ENCODE measurements around the gene PRAC1. TPM values are rescaled to one million over a fixed set of nuclear protein-coding genes. Genes with fewer than 3 reads are reported as not detected.

PRAC1 gene
- total and polyA plus RNA-seq, 2 donors (not counting 3 experiments of a cell fraction or from before 2014, with no cell fraction given) = not detected

GRCh38 chr17:48749621-48750553 lies 27.6 kb upstream of the PRAC1 start:
- H3K27me3 ChIP-seq (ENCODE audit: control insufficient read depth in 2 of 2, insufficient read depth in 2 of 2, low read length in 2 of 2) = peaks cover 89 to 99% of the 10 kb centered on the region in 2 experiments
- peaks cover 16% of the 10 kb centered on the region for H3K4me1 ChIP-seq (ENCODE audit: control insufficient read depth, extremely low read depth, insufficient read depth, low read length)
- H3K4me3 ChIP-seq (replicated peaks in 1 of 3; ENCODE audit: insufficient read depth in 1 of 3, low read depth in 1 of 3, low read length in 3 of 3) = no peak overlapping the region
- H3K4me2 ChIP-seq (ENCODE audit: insufficient read depth, low read length) = no peak overlapping the region
- BruUV-seq (replicated peaks) = no TSS peak
- H4K20me1 ChIP-seq (replicated peaks; ENCODE audit: control insufficient read depth, extremely low read depth, insufficient read depth, low read length) = no peaks in the 10 kb centered on the region
- H3K79me2 ChIP-seq (ENCODE audit: control insufficient read depth, insufficient read depth, low read length) = no peaks in the 10 kb centered on the region
- H3K36me3 ChIP-seq (ENCODE audit: control insufficient read depth in 2 of 2, extremely low read depth in 1 of 2, insufficient read depth in 2 of 2, low read length in 2 of 2) = no peaks in the 10 kb centered on the region
- H3K27ac ChIP-seq (ENCODE audit: insufficient read depth, low read depth, low read length) = no peak overlapping the region
- TF ChIP-seq POLR2A (IDR thresholded peaks at IDR 0.05; ENCODE audit: low read depth, low read length) (no peak), EZH2 (IDR thresholded peaks at IDR 0.05; ENCODE audit: borderline replicate concordance, low read depth, low read length, severe bottlenecking) (peak; percentile 97), GATA2 (IDR thresholded peaks at IDR 0.05; ENCODE audit: insufficient read depth, insufficient read length, low read depth, low read length) (no peak)
- H2AFZ ChIP-seq (ENCODE audit: low read depth, low read length) = no peak overlapping the region
- intact Hi-C loops (cut with micrococcal nuclease) = no loop called here
- DNase-seq (ENCODE audit: low read depth, low spot score) (no peak), FAIRE-seq (no peak)
- dilution Hi-C loops (cut with MboI; ENCODE audit: extremely low pct_ligation_motif_present, low sequenced_read_pairs) = loop anchor here (25.0 kb wide), 1 partner anchor 88 kb away; no protein-coding TSS in a partner anchor
- H3K9me3 ChIP-seq (replicated peaks; ENCODE audit: control insufficient read depth, insufficient read depth, low read length) = no peaks in the 10 kb centered on the region
- H3K9ac ChIP-seq (replicated peaks; ENCODE audit: extremely low read depth, insufficient read depth, low read length) = no peak overlapping the region
- ChIA-PET POLR2A (no interaction called here), CTCF (interaction anchor here (0.9 to 3.3 kb wide), 5 partner anchors 25 to 129 kb away, joined by 3 to 25 read pairs (median 5); no protein-coding TSS in a partner anchor)
- H3K9me1 ChIP-seq (replicated peaks; ENCODE audit: control insufficient read depth, extremely low read depth, insufficient read depth, low read length) = no peaks in the 10 kb centered on the region

- Histone ChIP-seq H3K9me1 (replicated peaks; ENCODE audit: control insufficient read depth, extremely low read depth, insufficient read depth, low read length) (no peaks in the 10 kb centered on the region), H3K9ac (replicated peaks; ENCODE audit: extremely low read depth, insufficient read depth, low read length) (no peak overlapping the region), H3K9me3 (replicated peaks; ENCODE audit: control insufficient read depth, insufficient read depth, low read length) (no peaks in the 10 kb centered on the region), H3K4me2 (ENCODE audit: insufficient read depth, low read length) (no peak overlapping the region), H3K4me3 (replicated peaks in 1 of 3; ENCODE audit: insufficient read depth in 1 of 3, low read depth in 1 of 3, low read length in 3 of 3) (no peak overlapping the region), H3K4me1 (ENCODE audit: control insufficient read depth, extremely low read depth, insufficient read depth, low read length) (peaks cover 7% of the 10 kb centered on the region), H3K27me3 (ENCODE audit: control insufficient read depth in 2 of 2, insufficient read depth in 2 of 2, low read length in 2 of 2) (peaks cover 86 to 98% of the 10 kb centered on the region in 2 experiments), H3K27ac (ENCODE audit: insufficient read depth, low read depth, low read length) (no peak overlapping the region), H4K20me1 (replicated peaks; ENCODE audit: control insufficient read depth, extremely low read depth, insufficient read depth, low read length) (no peaks in the 10 kb centered on the region), H3K36me3 (ENCODE audit: control insufficient read depth in 2 of 2, extremely low read depth in 1 of 2, insufficient read depth in 2 of 2, low read length in 2 of 2) (no peaks in the 10 kb centered on the region), H3K79me2 (ENCODE audit: control insufficient read depth, insufficient read depth, low read length) (no peaks in the 10 kb centered on the region), H2AFZ (ENCODE audit: low read depth, low read length) (no peak overlapping the region)
- TF ChIP-seq GATA2 (IDR thresholded peaks at IDR 0.05; ENCODE audit: insufficient read depth, insufficient read length, low read depth, low read length) (no peak), MYC (IDR thresholded peaks at IDR 0.05; ENCODE audit: low read depth, low read length) (no peak), FOS (IDR thresholded peaks at IDR 0.05; ENCODE audit: borderline replicate concordance, insufficient read depth, low read length) (no peak), EZH2 (IDR thresholded peaks at IDR 0.05; ENCODE audit: borderline replicate concordance, low read depth, low read length, severe bottlenecking) (no peak)
- ChIA-PET CTCF (interaction anchor here (1.1 to 3.3 kb wide), 5 partner anchors 10 to 70 kb away, joined by 3 to 25 read pairs (median 5); no protein-coding TSS in a partner anchor), POLR2A (no interaction called here)
- DNase-seq (ENCODE audit: low read depth, low spot score) = no peak
- peak; percentile 63 for FAIRE-seq
- no TSS peak for BruUV-seq (replicated peaks)
- dilution Hi-C loops (cut with MboI; ENCODE audit: extremely low pct_ligation_motif_present, low sequenced_read_pairs) = no loop called here
- intact Hi-C loops (cut with micrococcal nuclease) = no loop called here
Observed at GRCh38 chr17:48748718-48749566, 26.6 kb upstream of the PRAC1 start.
